GM19468 (cell line): Measurements from ENCODE around the gene JAML.

Source experiments
- ATAC-seq: cut with Tn5 transposase; IDR thresholded peaks from one replicate; pipeline ENCODE4 v1.9.1; 2021; ENCODE audit warnings: mild to moderate bottlenecking, moderate library complexity, moderate number of reproducible peaks; ENCODE audit not compliant: unreplicated experiment; ENCODE audit errors: extremely low read depth

Gene JAML

GRCh38 chr11:118170231-118170630 is 54.6 kb downstream of the JAML start:
- ATAC-seq: no peak

- no peak for ATAC-seq
These were observed 55.3 kb downstream of the JAML start for GRCh38 chr11:118169300-118170140.

DNA sequence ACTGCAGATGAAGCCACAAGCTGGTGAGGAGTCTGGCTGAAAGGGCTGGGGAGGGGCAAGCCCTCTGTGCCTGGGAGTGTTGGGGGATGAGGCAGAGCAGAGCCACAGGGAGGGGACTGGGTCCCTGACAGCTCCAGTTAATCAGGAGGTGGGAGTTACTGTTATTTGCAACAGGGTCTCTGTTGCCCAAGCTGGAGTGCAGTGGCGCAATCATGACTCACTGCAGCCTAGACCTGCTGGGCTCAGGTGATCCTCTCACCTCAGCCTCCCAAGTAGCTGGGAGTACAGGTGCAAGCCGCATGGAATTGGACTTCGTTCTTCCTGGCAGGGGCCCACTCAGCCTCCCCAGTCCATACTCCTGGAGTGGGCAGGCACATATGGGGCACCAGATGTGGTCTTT is 56.1 kb downstream of the JAML start:
- ATAC-seq: no peak

- no peak for ATAC-seq
These were observed 56.5 kb downstream of the JAML start for GRCh38 chr11:118168316-118168715.

DNA sequence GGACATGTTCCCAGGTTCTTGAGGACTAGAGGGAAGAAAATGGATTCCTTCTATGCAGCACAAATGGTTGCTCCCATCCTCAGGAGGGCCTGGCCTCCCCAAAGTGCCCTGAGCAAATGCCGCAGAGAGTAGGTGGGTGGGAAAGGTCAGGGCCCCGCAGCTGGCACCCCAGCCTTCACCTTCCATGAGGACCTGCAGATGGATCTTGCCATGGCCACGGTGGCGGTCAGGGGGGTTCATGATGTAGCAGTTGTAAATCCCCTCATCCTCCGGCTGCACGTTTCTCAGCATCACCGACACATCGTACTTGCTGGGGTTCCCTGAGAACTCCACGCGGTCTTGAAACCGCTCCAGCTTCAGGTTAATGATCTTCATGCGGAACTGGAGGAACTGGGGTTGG is 56.9 kb downstream of the JAML start:
- no peak for ATAC-seq

- no peak for ATAC-seq
These were observed 57.6 kb downstream of the JAML start for GRCh38 chr11:118167253-118167652.

GRCh38 chr11:118166641-118167040 is 58.2 kb downstream of the JAML start:
- ATAC-seq: no peak

DNA sequence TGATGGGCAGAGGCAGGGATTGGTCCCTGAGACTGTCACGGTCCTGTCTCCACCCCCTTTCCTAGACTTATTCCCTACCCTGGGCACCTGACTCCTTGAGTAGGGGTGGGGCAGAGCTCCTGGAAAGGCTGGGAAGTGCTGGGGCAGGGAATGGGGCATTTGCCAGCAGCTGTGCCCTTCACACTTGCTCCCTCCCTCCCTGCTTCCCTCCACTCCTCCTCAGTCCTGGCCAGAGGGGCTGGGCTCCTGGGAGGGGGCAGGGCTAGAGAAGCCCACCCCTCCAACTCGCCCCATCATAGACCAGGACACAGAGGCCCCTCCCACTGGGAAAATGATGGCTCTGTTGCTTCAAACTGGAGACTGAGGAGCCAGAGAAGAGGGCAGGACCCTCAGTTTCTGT is 59.9 kb downstream of the JAML start:
- no peak for ATAC-seq

- ATAC-seq: no peak
These were observed 61.3 kb downstream of the JAML start for GRCh38 chr11:118163494-118163893.

DNA sequence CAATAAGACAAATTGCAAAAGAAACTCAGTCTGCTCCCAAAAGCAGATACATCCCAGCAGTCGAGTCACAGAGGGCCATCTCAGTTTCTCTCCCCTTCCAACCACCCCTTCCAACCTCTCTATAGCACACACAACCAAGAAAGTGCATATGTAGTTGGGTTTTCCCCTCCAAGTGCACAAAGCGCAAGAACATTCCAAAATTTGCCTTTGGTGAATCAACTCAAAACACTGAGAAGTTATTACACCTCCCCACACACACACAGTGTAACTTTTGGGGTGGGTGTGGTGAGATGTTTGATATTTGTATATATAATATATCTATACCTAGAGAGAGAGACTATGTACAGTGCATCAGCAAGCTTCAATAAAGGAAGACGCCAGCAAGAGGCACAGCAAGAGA is 62.0 kb downstream of the JAML start:
- ATAC-seq: no peak

GRCh38 chr11:118161786-118162185 is 63.0 kb downstream of the JAML start:
- no peak for ATAC-seq

GRCh38 chr11:118157186-118157895 is 67.5 kb downstream of the JAML start:
- ATAC-seq: no peak

GRCh38 chr11:118156531-118157185 is 68.2 kb downstream of the JAML start:
- no peak for ATAC-seq

DNA sequence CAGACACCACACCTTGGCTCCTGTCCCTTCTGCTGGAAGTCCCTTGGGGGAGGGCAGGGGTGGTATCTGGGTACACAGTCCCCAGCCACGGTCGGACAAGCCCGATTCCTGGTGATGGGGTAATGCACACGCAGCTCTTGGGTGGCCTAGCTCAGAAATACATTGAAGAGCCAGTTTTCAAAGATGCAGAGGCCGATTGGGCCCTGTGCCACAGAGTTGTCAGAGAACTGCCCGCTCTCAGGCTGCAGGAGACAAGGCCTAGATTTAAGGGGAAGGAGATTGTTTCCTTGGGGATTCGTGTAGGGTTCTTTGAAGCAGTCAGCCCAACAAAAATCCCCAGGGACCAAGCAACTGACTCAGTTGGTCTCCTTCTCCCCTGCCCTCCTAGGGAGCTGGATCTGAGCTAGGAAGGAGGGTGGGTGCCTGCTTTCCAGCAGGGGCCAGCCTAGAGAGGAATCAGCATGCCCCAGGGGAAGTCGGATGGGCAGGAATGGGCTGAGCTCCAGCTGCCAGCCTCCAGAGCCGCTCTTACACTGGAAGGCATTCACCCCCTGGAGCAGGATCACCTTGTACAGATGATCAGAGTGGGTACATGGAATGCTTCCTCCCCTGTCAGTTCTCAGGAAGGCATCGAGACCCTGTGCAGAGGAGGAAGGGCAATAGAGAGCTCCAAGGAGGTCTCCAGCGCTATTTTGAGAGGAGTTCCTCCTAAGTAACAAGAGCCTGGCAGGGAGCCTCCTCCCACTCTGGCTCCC is 68.9 kb downstream of the JAML start:
- no peak for ATAC-seq

- no peak for ATAC-seq
These were observed 70.2 kb downstream of the JAML start for GRCh38 chr11:118154641-118155040.

- no peak for ATAC-seq
These were observed 70.8 kb downstream of the JAML start for GRCh38 chr11:118153976-118154375.

GRCh38 chr11:118153516-118153915 is 71.3 kb downstream of the JAML start:
- no peak for ATAC-seq

DNA sequence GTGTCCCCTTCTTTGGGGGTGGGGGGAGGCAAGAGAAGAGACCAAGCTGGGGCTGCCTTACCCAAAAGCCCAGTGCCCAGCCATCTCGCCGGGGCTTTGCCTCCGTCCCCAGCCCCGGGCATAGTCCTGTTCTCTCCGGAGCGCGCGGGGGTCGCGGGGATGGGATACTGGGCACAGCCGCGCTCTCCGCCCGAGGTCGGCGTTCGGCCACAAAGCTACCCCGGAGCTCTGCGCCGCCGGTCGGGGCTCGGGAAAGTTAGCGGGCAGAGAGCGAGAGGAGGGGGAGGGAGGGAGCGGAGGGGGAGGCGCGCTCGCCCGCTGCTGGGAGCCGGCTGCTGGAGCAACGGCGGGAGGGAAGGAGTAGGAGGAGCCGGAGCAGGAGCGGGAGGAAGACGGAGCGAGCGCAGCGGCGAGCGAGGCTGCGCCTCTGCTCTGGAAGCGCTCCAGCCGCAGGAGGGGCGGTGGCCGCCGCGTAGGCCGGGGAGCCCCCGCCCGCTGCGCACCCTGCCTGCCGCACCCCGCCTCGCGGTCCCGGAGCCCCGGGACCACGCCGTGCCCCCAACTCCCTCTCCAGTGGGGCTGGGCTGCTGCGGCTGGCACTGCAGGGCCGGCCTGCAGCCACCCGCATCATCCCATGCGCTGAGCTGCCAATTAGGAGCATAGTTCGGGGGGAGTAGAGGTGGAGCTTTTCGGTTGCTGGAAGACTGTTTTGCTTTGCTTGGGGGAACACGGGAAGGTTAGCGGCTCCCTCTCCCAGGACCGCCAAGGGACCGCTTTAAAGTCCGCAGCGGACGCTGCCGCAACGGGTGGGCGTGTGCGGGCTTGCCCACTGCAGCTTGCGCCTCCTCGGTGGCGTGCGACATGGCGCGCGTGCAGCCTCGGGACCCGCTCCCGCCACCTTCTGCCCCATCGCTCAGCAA is 72.0 kb downstream of the JAML start, which contains the start of gene SCN4B:
Gene SCN4B, minus strand, starts transcription at position 272 of the 920 bp plus-strand sequence. Its CDS starts 150 bp downstream, at position 122.
- no peak for ATAC-seq

DNA sequence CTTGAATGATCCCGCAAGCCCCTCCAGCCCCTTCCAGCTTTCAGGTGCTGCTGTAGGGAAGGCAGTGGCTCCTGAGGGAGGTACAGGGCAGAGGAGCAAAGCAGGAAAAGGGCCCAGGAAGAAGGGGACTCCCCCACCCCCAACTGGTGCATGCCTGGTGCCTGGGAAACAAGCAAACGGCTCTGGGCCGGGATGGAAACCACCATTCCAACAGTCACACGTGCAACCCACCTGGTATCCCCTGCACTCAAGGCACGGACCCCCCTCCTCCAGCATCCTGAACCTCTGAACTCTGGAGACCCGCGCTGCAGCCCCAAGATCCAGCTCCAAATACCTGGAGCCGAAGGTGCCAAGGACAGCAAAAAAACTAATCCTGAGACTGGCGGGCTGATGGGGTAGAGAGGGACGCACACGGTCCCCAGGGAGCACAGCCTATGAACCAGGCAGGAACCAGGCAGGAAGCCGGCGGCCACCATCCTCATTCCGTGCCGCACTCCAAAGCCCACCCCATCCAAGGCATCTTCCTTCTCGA is 72.7 kb downstream of the JAML start:
- ATAC-seq: no peak
